Activated T-helper 1 cell treated with anti-CD3 and anti-CD28 coated beads, Interleukin-2, amount 50 U/mL, for 16 hours (primary cell): ENCODE results near the gene TSR2.
"Not testable (repeated sequence)": the region's sequence is repeated elsewhere in the genome, so short reads cannot be mapped to it uniquely, and the experiment has no call there.

Experiments used
- DNase-seq, 2 donors: peaks; one replicate each; pipeline ENCODE4 v3.0.0-alpha.2; 2020; ENCODE audit warnings: low read depth in 1 of 2, low spot score in 1 of 2

Gene TSR2

GRCh38 chrX:54473993-54474859 is 34.0 kb downstream of the TSR2 start:
- no peak for DNase-seq

GRCh38 chrX:54479136-54480111 is 39.2 kb downstream of the TSR2 start:
- DNase-seq: no peak

- no peak for DNase-seq
Observed at GRCh38 chrX:54482839-54483593, 42.8 kb downstream of the TSR2 start.

- DNase-seq: no peak
Observed at GRCh38 chrX:54483946-54484345, 43.7 kb downstream of the TSR2 start.

- DNase-seq: no peak
Observed at GRCh38 chrX:54484666-54485065, 44.5 kb downstream of the TSR2 start.

GRCh38 chrX:54489819-54490218 is 49.6 kb downstream of the TSR2 start:
- not testable (repeated sequence) for DNase-seq

- DNase-seq: no peak
Observed at GRCh38 chrX:54492340-54492739, 52.1 kb downstream of the TSR2 start.

- no peak for DNase-seq
Observed at GRCh38 chrX:54494166-54494988, 54.2 kb downstream of the TSR2 start.
